Naive thymus-derived CD4-positive, alpha-beta T cell (primary cell): ENCODE results near the gene KIDINS220. TPM values are rescaled to one million over a fixed set of nuclear protein-coding genes. Genes with fewer than 3 reads are reported as not detected.

ENCODE experiments used
- ATAC-seq: fragments of 150-1000 bp; cut with Tn5 transposase; 2 replicates; pipeline ENCODE4 v1.10.0; 2021; ENCODE audit warnings: mild to moderate bottlenecking, moderate library complexity
- CTCF ChIA-PET: fragments of 350-600 bp; sonication (Branson Sonifier 250); formaldehyde crosslinking; loops from one replicate; lab custom pipeline; 2021; ENCODE audit warnings: antibody characterized with exemption; lab: Charles Lee
- POLR2A ChIA-PET: fragments of 350-600 bp; sonication (Branson Sonifier 250); formaldehyde crosslinking; loops from one replicate; lab custom pipeline; 2021; ENCODE audit warnings: antibody characterized with exemption, inconsistent platforms; lab: Charles Lee
- DNase-seq, 9 donors: peaks; one replicate each; pipeline versions ENCODE4 v3.0.0 to v3.0.0-alpha.2; 2020 to 2022; ENCODE audit warnings: mixed read lengths in 1 of 9
- H3K27ac ChIP-seq: one replicate; pipeline ENCODE4 v1.7.0; 2013; ENCODE audit warnings: mild to moderate bottlenecking, low read depth, low read length, moderate library complexity
- H3K27me3 ChIP-seq, 2 donors: one replicate each; pipeline ENCODE4 v1.7.0; 2013; ENCODE audit warnings: low read length in 2 of 2, mild to moderate bottlenecking in 2 of 2, moderate library complexity in 2 of 2; ENCODE audit not compliant: control insufficient read depth in 2 of 2, insufficient read depth in 2 of 2
- H3K36me3 ChIP-seq, 3 experiments: 1 replicate in 2 of 3; 2 replicates in 1 of 3; pipeline ENCODE4 v1.7.0; 2013; ENCODE audit warnings: low read length in 3 of 3, mild to moderate bottlenecking in 3 of 3, moderate library complexity in 1 of 3; ENCODE audit not compliant: insufficient read depth in 3 of 3, control insufficient read depth in 2 of 3
- H3K4me1 ChIP-seq, 2 donors: one replicate each; pipeline ENCODE4 v1.7.0; 2013; ENCODE audit warnings: low read length in 2 of 2, mild to moderate bottlenecking in 2 of 2, moderate library complexity in 1 of 2; ENCODE audit not compliant: control insufficient read depth in 2 of 2, insufficient read depth in 2 of 2
- H3K4me3 ChIP-seq: 2 replicates; pipeline ENCODE4 v1.7.0; 2013; ENCODE audit warnings: mild to moderate bottlenecking, low read length
- H3K9me3 ChIP-seq, 3 experiments: 1 replicate in 2 of 3; 2 replicates in 1 of 3; pipeline ENCODE4 v1.7.0; 2013; ENCODE audit warnings: low read length in 3 of 3; ENCODE audit not compliant: control insufficient read depth in 2 of 3
- H3K27ac Mint-ChIP-seq, 9 donors: one replicate each; pipeline ENCODE4 v1.8.0; 2020 to 2022; ENCODE audit warnings: mixed read lengths in 9 of 9, mild to moderate bottlenecking in 8 of 9, moderate library complexity in 5 of 9, inconsistent platforms in 2 of 9
- H3K27me3 Mint-ChIP-seq, 5 donors: one replicate each; pipeline ENCODE4 v1.8.0; 2021 to 2022; ENCODE audit warnings: mixed read lengths in 5 of 5, mild to moderate bottlenecking in 1 of 5
- H3K36me3 Mint-ChIP-seq, 5 donors: one replicate each; pipeline ENCODE4 v1.8.0; 2020 to 2022; ENCODE audit warnings: mixed read lengths in 5 of 5, mild to moderate bottlenecking in 3 of 5, inconsistent platforms in 1 of 5
- H3K4me1 Mint-ChIP-seq, 7 donors: one replicate each; pipeline ENCODE4 v1.8.0; 2020 to 2022; ENCODE audit warnings: mixed read lengths in 7 of 7, mild to moderate bottlenecking in 3 of 7, inconsistent platforms in 1 of 7
- H3K4me3 Mint-ChIP-seq, 10 donors: one replicate each; pipeline ENCODE4 v1.8.0; 2020 to 2022; ENCODE audit warnings: mild to moderate bottlenecking in 10 of 10, mixed read lengths in 10 of 10, moderate library complexity in 6 of 10, inconsistent platforms in 2 of 10
- H3K9me3 Mint-ChIP-seq, 11 donors: one replicate each; pipeline ENCODE4 v1.8.0; 2020 to 2022; ENCODE audit warnings: mixed read lengths in 11 of 11, mild to moderate bottlenecking in 4 of 11, inconsistent platforms in 1 of 11, moderate library complexity in 1 of 11
- intact Hi-C, 2 donors: fragments of 100-400 bp; cut with micrococcal nuclease; formaldehyde crosslinking; loops; one replicate each; pipeline ENCODE4 v1.15.1; 2023
- polyA plus RNA-seq, 2 donors: library from polyadenylated mRNA; unstranded; fragments of 300-500 nt; fragmentation: Illumina TruSeq; gene quantifications; one replicate each; pipeline ENCODE4 v1.2.3, GENCODE V29; 2021
- total RNA-seq, 6 experiments: library from RNA in 5 of 6; stranded (reverse) in 5 of 6; gene quantifications; 1 replicate in 5 of 6; 2 replicates in 1 of 6; pipeline ENCODE4 v1.2.3 and lab custom pipeline; 2021 to 2026

KIDINS220 gene
- total and polyA plus RNA-seq, 7 experiments from 2014 or later, result 23.8 to 54.3 (median 43.0) TPM

- H3K4me1 ChIP-seq, result no peaks in the 10 kb centered on the region
- peaks cover 0 to 1% (median 0%) of the 10 kb centered on the region in 11 donors for H3K9me3 Mint-ChIP-seq
- H3K27ac Mint-ChIP-seq, result peak overlapping the region in 1 of 9 donors; percentile 9
- POLR2A ChIA-PET, result no interaction called here
- CTCF ChIA-PET, result interaction anchor here (0.6 kb wide), 1 partner anchor 10 kb away, joined by 3 read pairs; no protein-coding TSS in a partner anchor
- H3K27ac ChIP-seq, result no peak overlapping the region
- intact Hi-C loops, result no loop called here
- H3K36me3 ChIP-seq, result no peaks in the 10 kb centered on the region
- H3K27me3 ChIP-seq, result no peaks in the 10 kb centered on the region
- no peaks in the 10 kb centered on the region for H3K36me3 Mint-ChIP-seq
- no peaks in the 10 kb centered on the region for H3K9me3 ChIP-seq
- no peaks in the 10 kb centered on the region for H3K4me1 Mint-ChIP-seq
- no peak overlapping the region for H3K4me3 ChIP-seq
- peaks cover 0 to 12% (median 0%) of the 10 kb centered on the region in 5 donors for H3K27me3 Mint-ChIP-seq
- H3K4me3 Mint-ChIP-seq, result no peak overlapping the region
- no peak for DNase-seq
- ATAC-seq, result no peak
These were observed 26.0 kb upstream of the KIDINS220 start for GRCh38 chr2:8863331-8863953.

GRCh38 chr2:8862230-8862629 is 24.8 kb upstream of the KIDINS220 start:
- no peaks in the 10 kb centered on the region for H3K27me3 ChIP-seq
- no peak for DNase-seq
- no peaks in the 10 kb centered on the region for H3K4me1 ChIP-seq
- H3K36me3 ChIP-seq, result no peaks in the 10 kb centered on the region
- CTCF ChIA-PET, result no interaction called here
- Mint-ChIP-seq H3K9me3 (no peaks in the 10 kb centered on the region), H3K27me3 (peaks cover 0 to 12% (median 0%) of the 10 kb centered on the region in 5 donors), H3K4me1 (no peaks in the 10 kb centered on the region), H3K36me3 (no peaks in the 10 kb centered on the region), H3K27ac (no peak overlapping the region), H3K4me3 (no peak overlapping the region)
- no peak overlapping the region for H3K27ac ChIP-seq
- POLR2A ChIA-PET, result no interaction called here
- ATAC-seq, result no peak
- no peak overlapping the region for H3K4me3 ChIP-seq
- H3K9me3 ChIP-seq, result no peaks in the 10 kb centered on the region
- intact Hi-C loops, result no loop called here

GRCh38 chr2:8861797-8862196 is 24.4 kb upstream of the KIDINS220 start:
- intact Hi-C loops, result no loop called here
- Mint-ChIP-seq H3K9me3 (no peaks in the 10 kb centered on the region), H3K27me3 (peaks cover 0 to 12% (median 0%) of the 10 kb centered on the region in 5 donors), H3K4me3 (no peak overlapping the region), H3K4me1 (no peaks in the 10 kb centered on the region), H3K36me3 (no peaks in the 10 kb centered on the region), H3K27ac (no peak overlapping the region)
- no peaks in the 10 kb centered on the region for H3K36me3 ChIP-seq
- H3K27ac ChIP-seq, result no peak overlapping the region
- no peaks in the 10 kb centered on the region for H3K4me1 ChIP-seq
- CTCF ChIA-PET, result no interaction called here
- H3K27me3 ChIP-seq, result no peaks in the 10 kb centered on the region
- no peak overlapping the region for H3K4me3 ChIP-seq
- POLR2A ChIA-PET, result no interaction called here
- DNase-seq (no peak), ATAC-seq (no peak)
- H3K9me3 ChIP-seq, result no peaks in the 10 kb centered on the region

- H3K4me1 Mint-ChIP-seq, result no peaks in the 10 kb centered on the region
- H3K4me1 ChIP-seq, result no peaks in the 10 kb centered on the region
- ChIA-PET POLR2A (no interaction called here), CTCF (no interaction called here)
- H3K27ac Mint-ChIP-seq, result no peak overlapping the region
- no peak overlapping the region for H3K4me3 ChIP-seq
- H3K9me3 ChIP-seq, result no peaks in the 10 kb centered on the region
- ATAC-seq (no peak), DNase-seq (no peak)
- H3K9me3 Mint-ChIP-seq, result no peaks in the 10 kb centered on the region
- H3K36me3 ChIP-seq, result no peaks in the 10 kb centered on the region
- no peaks in the 10 kb centered on the region for H3K27me3 ChIP-seq
- no peak overlapping the region for H3K4me3 Mint-ChIP-seq
- intact Hi-C loops, result no loop called here
- no peaks in the 10 kb centered on the region for H3K36me3 Mint-ChIP-seq
- peaks cover 0 to 19% (median 0%) of the 10 kb centered on the region in 5 donors for H3K27me3 Mint-ChIP-seq
- H3K27ac ChIP-seq, result no peak overlapping the region
These were observed 22.8 kb upstream of the KIDINS220 start for GRCh38 chr2:8860239-8860638.

- intact Hi-C loops, result no loop called here
- CTCF ChIA-PET, result no interaction called here
These were observed 21.5 kb upstream of the KIDINS220 start for GRCh38 chr2:8858910-8859309.

GRCh38 chr2:8858264-8858663 is 20.9 kb upstream of the KIDINS220 start:
- H3K27ac ChIP-seq, result no peak overlapping the region
- ChIA-PET CTCF (no interaction called here), POLR2A (no interaction called here)
- Mint-ChIP-seq H3K4me1 (no peaks in the 10 kb centered on the region), H3K36me3 (no peaks in the 10 kb centered on the region), H3K4me3 (no peak overlapping the region), H3K27ac (no peak overlapping the region), H3K27me3 (peaks cover 0 to 19% (median 0%) of the 10 kb centered on the region in 5 donors), H3K9me3 (no peaks in the 10 kb centered on the region)
- H3K9me3 ChIP-seq, result no peaks in the 10 kb centered on the region
- H3K27me3 ChIP-seq, result peaks cover 0 to 3% of the 10 kb centered on the region in 2 donors
- ATAC-seq (no peak), DNase-seq (no peak)
- H3K36me3 ChIP-seq, result no peaks in the 10 kb centered on the region
- intact Hi-C loops, result no loop called here
- H3K4me3 ChIP-seq, result no peak overlapping the region
- H3K4me1 ChIP-seq, result no peaks in the 10 kb centered on the region

More at GRCh38 chr2:8858910-8859309, 21.5 kb upstream of the KIDINS220 start:
- no peak overlapping the region for H3K27ac ChIP-seq
- H3K36me3 ChIP-seq, result no peaks in the 10 kb centered on the region
- H3K4me1 ChIP-seq, result no peaks in the 10 kb centered on the region
- peaks cover 0 to 3% of the 10 kb centered on the region in 2 donors for H3K27me3 ChIP-seq
- peaks cover 0 to 19% (median 0%) of the 10 kb centered on the region in 5 donors for H3K27me3 Mint-ChIP-seq
- no peak overlapping the region for H3K27ac Mint-ChIP-seq
- DNase-seq, result no peak
- no peak overlapping the region for H3K4me3 ChIP-seq
- H3K9me3 Mint-ChIP-seq, result no peaks in the 10 kb centered on the region
- H3K4me3 Mint-ChIP-seq, result no peak overlapping the region
- no peaks in the 10 kb centered on the region for H3K4me1 Mint-ChIP-seq
- ATAC-seq, result no peak
- no peaks in the 10 kb centered on the region for H3K36me3 Mint-ChIP-seq
- H3K9me3 ChIP-seq, result no peaks in the 10 kb centered on the region
- POLR2A ChIA-PET, result no interaction called here

GRCh38 chr2:8857709-8858108 is 20.3 kb upstream of the KIDINS220 start:
- no peaks in the 10 kb centered on the region for H3K36me3 ChIP-seq
- no peaks in the 10 kb centered on the region for H3K4me1 ChIP-seq
- H3K4me3 Mint-ChIP-seq, result no peak overlapping the region
- no peaks in the 10 kb centered on the region for H3K9me3 ChIP-seq
- ATAC-seq (no peak), DNase-seq (no peak)
- H3K4me1 Mint-ChIP-seq, result no peaks in the 10 kb centered on the region
- ChIA-PET POLR2A (no interaction called here), CTCF (no interaction called here)
- no peaks in the 10 kb centered on the region for H3K9me3 Mint-ChIP-seq
- no peaks in the 10 kb centered on the region for H3K36me3 Mint-ChIP-seq
- H3K4me3 ChIP-seq, result no peak overlapping the region
- peaks cover 0 to 22% (median 0%) of the 10 kb centered on the region in 5 donors for H3K27me3 Mint-ChIP-seq
- no peak overlapping the region for H3K27ac ChIP-seq
- intact Hi-C loops, result no loop called here
- no peak overlapping the region for H3K27ac Mint-ChIP-seq
- peaks cover 0 to 3% of the 10 kb centered on the region in 2 donors for H3K27me3 ChIP-seq
